Testis (tissue), 2 donors: ENCODE data around the gene IL16.
"Not testable (repeated sequence)": the region's sequence is repeated elsewhere in the genome, so short reads cannot be mapped to it uniquely, and the experiment has no call there.

Experiments
- CTCF ChIP-seq, 3 experiments: fragments of 450-650 bp in 2 of 3; fragments of 200-600 bp in 1 of 3; sonication (generic) in 1 of 3; IDR thresholded peaks; one replicate each; pipeline ENCODE4 v1.5.1; 2016 to 2019; ENCODE audit warnings: antibody characterized with exemption in 3 of 3, mild to moderate bottlenecking in 2 of 3, moderate library complexity in 1 of 3
- POLR2A ChIP-seq: fragments of 450-650 bp; IDR thresholded peaks from one replicate; pipeline ENCODE4 v1.6.1; 2017; ENCODE audit warnings: antibody characterized with exemption, mild to moderate bottlenecking, moderate library complexity

- not testable (repeated sequence) for TF ChIP-seq POLR2A; CTCF (IDR thresholded peaks at IDR 0.05)
Measured at GRCh38 chr15:81158561-81158960, 38.1 kb upstream of the IL16 start.
